Urothelium cell line (cell line): Measurements from ENCODE around the gene NEK5.
"Not testable (repeated sequence)": the region's sequence is repeated elsewhere in the genome, so short reads cannot be mapped to it uniquely, and the experiment has no call there.

Experiments used
- DNase-seq: peaks from one replicate; pipeline ENCODE4 v3.0.0; 2011; ENCODE audit warnings: low spot score, mixed read lengths
- FAIRE-seq: peaks from 2 replicates; lab custom pipeline; 2011; peaks lifted over from hg19 to GRCh38; lab: Jason Lieb, UNC

The NEK5 gene

GRCh38 chr13:52141299-52141698, 12.4 kb upstream of the NEK5 start:
- no peak for FAIRE-seq
- no peak for DNase-seq

- DNase-seq = no peak
- FAIRE-seq = no peak
Measured at GRCh38 chr13:52137489-52137888, 8.6 kb upstream of the NEK5 start.

- FAIRE-seq (no peak), DNase-seq (no peak)
Measured at GRCh38 chr13:52136763-52137162, 7.9 kb upstream of the NEK5 start.

- DNase-seq = no peak
Measured at GRCh38 chr13:52130641-52131040, 1.8 kb upstream of the NEK5 start.

GRCh38 chr13:52127783-52128702, 830 bp downstream of the NEK5 start:
- FAIRE-seq (no peak), DNase-seq (peak; percentile 58)

More at GRCh38 chr13:52130641-52131040, 1.8 kb upstream of the NEK5 start:
- no peak for FAIRE-seq

- no peak for FAIRE-seq
Measured at GRCh38 chr13:52127378-52127777, 1.5 kb downstream of the NEK5 start.

GRCh38 chr13:52125547-52125946, 3.3 kb downstream of the NEK5 start:
- FAIRE-seq (no peak), DNase-seq (no peak)

More at GRCh38 chr13:52127378-52127777, 1.5 kb downstream of the NEK5 start:
- DNase-seq = peak; percentile 4

GRCh38 chr13:52118595-52118994, 10.3 kb downstream of the NEK5 start:
- FAIRE-seq (no peak), DNase-seq (no peak)

- no peak for FAIRE-seq
- DNase-seq = no peak
Measured at GRCh38 chr13:52118095-52118494, 10.8 kb downstream of the NEK5 start.

GRCh38 chr13:52112591-52112990, 16.3 kb downstream of the NEK5 start:
- FAIRE-seq = no peak
- DNase-seq = no peak

GRCh38 chr13:52109116-52109670, 19.7 kb downstream of the NEK5 start:
- no peak for DNase-seq
- no peak for FAIRE-seq

- DNase-seq = no peak
- no peak for FAIRE-seq
Measured at GRCh38 chr13:52105841-52106240, 23.0 kb downstream of the NEK5 start.

GRCh38 chr13:52104624-52105023, 24.2 kb downstream of the NEK5 start:
- DNase-seq = no peak
- no peak for FAIRE-seq

GRCh38 chr13:52103386-52103785, 25.5 kb downstream of the NEK5 start:
- no peak for FAIRE-seq

GRCh38 chr13:52102423-52102822, 26.4 kb downstream of the NEK5 start:
- not testable (repeated sequence) for FAIRE-seq, DNase-seq

More at GRCh38 chr13:52103386-52103785, 25.5 kb downstream of the NEK5 start:
- DNase-seq = no peak

GRCh38 chr13:52097197-52097596, 31.7 kb downstream of the NEK5 start:
- FAIRE-seq (no peak), DNase-seq (no peak)

GRCh38 chr13:52096748-52097147, 32.1 kb downstream of the NEK5 start:
- DNase-seq = no peak

GRCh38 chr13:52096062-52096461, 32.8 kb downstream of the NEK5 start:
- FAIRE-seq = no peak
- DNase-seq = no peak

More at GRCh38 chr13:52096748-52097147, 32.1 kb downstream of the NEK5 start:
- no peak for FAIRE-seq

GRCh38 chr13:52092087-52092486, 36.8 kb downstream of the NEK5 start:
- FAIRE-seq (no peak), DNase-seq (no peak)

GRCh38 chr13:52091473-52091872, 37.4 kb downstream of the NEK5 start:
- FAIRE-seq = no peak

GRCh38 chr13:52085421-52085820, 43.5 kb downstream of the NEK5 start:
- FAIRE-seq (no peak), DNase-seq (no peak)

More at GRCh38 chr13:52091473-52091872, 37.4 kb downstream of the NEK5 start:
- no peak for DNase-seq

GRCh38 chr13:52084981-52085380, 43.9 kb downstream of the NEK5 start:
- not testable (repeated sequence) for FAIRE-seq, DNase-seq
